Kidney (tissue), 14 donors: ENCODE measurements around the gene GTF3C1. TPM values are rescaled to one million over a fixed set of nuclear protein-coding genes. Genes with fewer than 3 reads are reported as not detected.

ENCODE experiments used
- DNase-seq, 5 donors: peaks; one replicate each; pipeline ENCODE4 v3.0.0-alpha.2; 2013 to 2020
- FAIRE-seq: peaks from 2 replicates; lab custom pipeline; 2012; peaks lifted over from hg19 to GRCh38; lab: Jason Lieb, UNC
- H3K27ac ChIP-seq, 2 donors: one replicate each; pipeline ENCODE4 v1.7.0; 2013; ENCODE audit warnings: low read depth in 2 of 2, low read length in 2 of 2, inconsistent platforms in 1 of 2
- H3K27me3 ChIP-seq: one replicate; pipeline ENCODE4 v1.7.1; 2013; ENCODE audit warnings: low read length, inconsistent platforms; ENCODE audit not compliant: control insufficient read depth, insufficient read depth
- H3K36me3 ChIP-seq, 3 donors: one replicate each; pipeline versions ENCODE4 v1.7.0 to v1.7.1; 2013; ENCODE audit warnings: low read length in 3 of 3, control low read depth in 1 of 3, inconsistent platforms in 1 of 3; ENCODE audit not compliant: insufficient read depth in 3 of 3, control insufficient read depth in 2 of 3
- H3K4me1 ChIP-seq, 3 donors: one replicate each; pipeline versions ENCODE4 v1.7.0 to v1.7.1; 2013; ENCODE audit warnings: low read length in 3 of 3, inconsistent platforms in 1 of 3, low read depth in 1 of 3; ENCODE audit not compliant: control insufficient read depth in 2 of 3, insufficient read depth in 2 of 3
- H3K4me3 ChIP-seq, 3 donors: one replicate each; pipeline versions ENCODE4 v1.7.0 to v1.8.1; 2013; ENCODE audit warnings: low read length in 3 of 3, control low read depth in 1 of 3, inconsistent platforms in 1 of 3
- H3K9ac ChIP-seq, 3 donors: one replicate each; pipeline versions ENCODE4 v1.7.0 to v1.7.1; 2013; ENCODE audit warnings: low read length in 3 of 3, control low read depth in 1 of 3, inconsistent platforms in 1 of 3
- H3K9me3 ChIP-seq, 3 donors: one replicate each; pipeline versions ENCODE4 v1.7.0 to v1.7.1; 2013; ENCODE audit warnings: low read length in 3 of 3, control low read depth in 1 of 3, inconsistent platforms in 1 of 3; ENCODE audit not compliant: control insufficient read depth in 2 of 3, insufficient read depth in 1 of 3
- intact Hi-C: fragments of 100-400 bp; cut with DNase I; formaldehyde crosslinking; loops from one replicate; pipeline ENCODE4 v1.11.1; 2022
- polyA plus RNA-seq: library from polyadenylated mRNA; stranded (reverse); fragments of 350-450 nt; fragmentation: Illumina TruSeq; extraction: RNeasy Lipid Tissue Mini Kit (QIAGEN cat#74804); gene quantifications from one replicate; pipeline ENCODE4 v1.2.3, GENCODE V29; 2014; ENCODE audit warnings: low read depth, low replicate concordance; ENCODE audit not compliant: insufficient read depth
- total RNA-seq: library from RNA; stranded (reverse); fragmentation: NEBNext Ultra II Directional; extraction: Animal tissue kit (Norgen Biotek cat#: 25700); gene quantifications from one replicate; pipeline ENCODE4 v1.2.1, GENCODE V29; 2021
- TF ChIP-seq, protein P1 (sequence below): IDR thresholded peaks from 3 replicates; pipeline ENCODE4 v1.5.1; 2012; ENCODE audit warnings: mild to moderate bottlenecking, moderate library complexity, borderline replicate concordance; ENCODE audit not compliant: insufficient read depth; ENCODE audit errors: extremely low read depth
- donor health status: control.
- donor health status: control.
- donor health status: control.
- donor health status: control.
- donor health status: control.
- donor health status: DM: yes; HTN: yes; CAD: no.
- donor health status: Normal renal cell carcinoma (clear cell type).

The GTF3C1 gene
- total and polyA plus RNA-seq, 2 donors from 2014 or later = 59.0 to 81.7 TPM

- H3K9ac ChIP-seq = no peak overlapping the region
- H3K4me3 ChIP-seq = no peak overlapping the region
- intact Hi-C loops = no loop called here
- no peaks in the 10 kb centered on the region for H3K27me3 ChIP-seq
- no peak overlapping the region for H3K27ac ChIP-seq
- H3K4me1 ChIP-seq = no peaks in the 10 kb centered on the region
- FAIRE-seq (no peak), DNase-seq (no peak)
- peaks cover 7 to 8% (median 7%) of the 10 kb centered on the region in 3 donors for H3K36me3 ChIP-seq
- TF ChIP-seq, protein P1, sequence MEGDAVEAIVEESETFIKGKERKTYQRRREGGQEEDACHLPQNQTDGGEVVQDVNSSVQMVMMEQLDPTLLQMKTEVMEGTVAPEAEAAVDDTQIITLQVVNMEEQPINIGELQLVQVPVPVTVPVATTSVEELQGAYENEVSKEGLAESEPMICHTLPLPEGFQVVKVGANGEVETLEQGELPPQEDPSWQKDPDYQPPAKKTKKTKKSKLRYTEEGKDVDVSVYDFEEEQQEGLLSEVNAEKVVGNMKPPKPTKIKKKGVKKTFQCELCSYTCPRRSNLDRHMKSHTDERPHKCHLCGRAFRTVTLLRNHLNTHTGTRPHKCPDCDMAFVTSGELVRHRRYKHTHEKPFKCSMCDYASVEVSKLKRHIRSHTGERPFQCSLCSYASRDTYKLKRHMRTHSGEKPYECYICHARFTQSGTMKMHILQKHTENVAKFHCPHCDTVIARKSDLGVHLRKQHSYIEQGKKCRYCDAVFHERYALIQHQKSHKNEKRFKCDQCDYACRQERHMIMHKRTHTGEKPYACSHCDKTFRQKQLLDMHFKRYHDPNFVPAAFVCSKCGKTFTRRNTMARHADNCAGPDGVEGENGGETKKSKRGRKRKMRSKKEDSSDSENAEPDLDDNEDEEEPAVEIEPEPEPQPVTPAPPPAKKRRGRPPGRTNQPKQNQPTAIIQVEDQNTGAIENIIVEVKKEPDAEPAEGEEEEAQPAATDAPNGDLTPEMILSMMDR = no peak
- no peaks in the 10 kb centered on the region for H3K9me3 ChIP-seq
Observed at GRCh38 chr16:27517664-27518063, 32.0 kb downstream of the GTF3C1 start.

GRCh38 chr16:27516365-27516764 is 33.3 kb downstream of the GTF3C1 start:
- DNase-seq (no peak), FAIRE-seq (no peak)
- Histone ChIP-seq H3K36me3 (peaks cover 7 to 8% (median 7%) of the 10 kb centered on the region in 3 donors), H3K9ac (no peak overlapping the region), H3K27ac (no peak overlapping the region), H3K27me3 (no peaks in the 10 kb centered on the region), H3K9me3 (no peaks in the 10 kb centered on the region), H3K4me3 (no peak overlapping the region), H3K4me1 (peaks cover 0 to 9% (median 0%) of the 10 kb centered on the region in 3 donors)
- TF ChIP-seq, protein P1 = no peak
- intact Hi-C loops = no loop called here

DNA sequence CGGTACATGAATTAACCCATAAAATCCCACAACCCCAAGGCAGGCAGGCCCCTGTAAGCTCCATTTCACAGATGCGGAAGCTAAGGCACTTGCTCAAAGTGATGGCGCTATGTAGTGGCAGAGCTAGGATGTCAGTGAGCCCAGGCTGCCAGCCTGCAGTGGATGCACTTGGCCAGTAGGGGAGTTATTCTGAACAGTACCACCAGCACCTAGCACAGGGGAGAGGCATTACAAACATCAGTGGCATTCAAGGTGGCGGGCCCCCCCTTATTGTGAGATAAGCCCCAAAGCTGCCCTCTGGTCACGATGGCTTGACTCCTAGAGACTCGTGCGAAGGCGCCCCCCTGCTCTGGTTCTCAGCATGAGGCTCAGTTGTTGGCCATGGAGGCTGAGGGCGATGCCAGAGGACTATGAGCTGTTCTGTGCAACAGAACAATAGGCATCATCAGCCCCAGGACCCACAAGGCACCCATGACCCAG is 33.8 kb downstream of the GTF3C1 start:
- no peak for FAIRE-seq
- Histone ChIP-seq H3K36me3 (peaks cover 7 to 9% (median 7%) of the 10 kb centered on the region in 3 donors), H3K27ac (no peak overlapping the region), H3K4me1 (peaks cover 0 to 10% (median 0%) of the 10 kb centered on the region in 3 donors), H3K4me3 (no peak overlapping the region), H3K27me3 (no peaks in the 10 kb centered on the region), H3K9me3 (no peaks in the 10 kb centered on the region), H3K9ac (no peak overlapping the region)
- intact Hi-C loops = no loop called here
- TF ChIP-seq, protein P1 = peak; percentile 43
- DNase-seq = peak in 1 of 5 donors; percentile 18

- peaks cover 7 to 15% (median 12%) of the 10 kb centered on the region in 3 donors for H3K36me3 ChIP-seq
- FAIRE-seq = no peak
- intact Hi-C loops = no loop called here
Observed at GRCh38 chr16:27514806-27515205, 34.9 kb downstream of the GTF3C1 start.

More at GRCh38 chr16:27514806-27515205, 34.9 kb downstream of the GTF3C1 start:
- TF ChIP-seq, protein P1 = no peak
- Histone ChIP-seq H3K27me3 (no peaks in the 10 kb centered on the region), H3K9me3 (no peaks in the 10 kb centered on the region), H3K4me3 (no peak overlapping the region), H3K27ac (no peak overlapping the region), H3K4me1 (peaks cover 0 to 10% (median 0%) of the 10 kb centered on the region in 3 donors), H3K9ac (no peak overlapping the region)
- DNase-seq = no peak
